ENCODE results near the gene ALG9. TPM values are rescaled to one million over a fixed set of nuclear protein-coding genes. Genes with fewer than 3 reads are reported as not detected.

Gene ALG9
- total RNA-seq, 1 donor from 2014 or later, result 55.5 TPM

- no peaks in the 10 kb centered on the region for H3K27me3 Mint-ChIP-seq (ENCODE audit: low read depth)
- no peak overlapping the region for H3K27ac Mint-ChIP-seq (ENCODE audit: unreplicated experiment)
- no peak overlapping the region for H3K4me3 Mint-ChIP-seq
- no peaks in the 10 kb centered on the region for H3K9me3 Mint-ChIP-seq
- TF ChIP-seq, protein P1, sequence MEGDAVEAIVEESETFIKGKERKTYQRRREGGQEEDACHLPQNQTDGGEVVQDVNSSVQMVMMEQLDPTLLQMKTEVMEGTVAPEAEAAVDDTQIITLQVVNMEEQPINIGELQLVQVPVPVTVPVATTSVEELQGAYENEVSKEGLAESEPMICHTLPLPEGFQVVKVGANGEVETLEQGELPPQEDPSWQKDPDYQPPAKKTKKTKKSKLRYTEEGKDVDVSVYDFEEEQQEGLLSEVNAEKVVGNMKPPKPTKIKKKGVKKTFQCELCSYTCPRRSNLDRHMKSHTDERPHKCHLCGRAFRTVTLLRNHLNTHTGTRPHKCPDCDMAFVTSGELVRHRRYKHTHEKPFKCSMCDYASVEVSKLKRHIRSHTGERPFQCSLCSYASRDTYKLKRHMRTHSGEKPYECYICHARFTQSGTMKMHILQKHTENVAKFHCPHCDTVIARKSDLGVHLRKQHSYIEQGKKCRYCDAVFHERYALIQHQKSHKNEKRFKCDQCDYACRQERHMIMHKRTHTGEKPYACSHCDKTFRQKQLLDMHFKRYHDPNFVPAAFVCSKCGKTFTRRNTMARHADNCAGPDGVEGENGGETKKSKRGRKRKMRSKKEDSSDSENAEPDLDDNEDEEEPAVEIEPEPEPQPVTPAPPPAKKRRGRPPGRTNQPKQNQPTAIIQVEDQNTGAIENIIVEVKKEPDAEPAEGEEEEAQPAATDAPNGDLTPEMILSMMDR (conservative IDR thresholded peaks at IDR 0.05), result no peak
- no peak for DNase-seq (ENCODE audit: low read depth, low spot score)
- peaks cover 3% of the 10 kb centered on the region for H3K36me3 Mint-ChIP-seq (ENCODE audit: low read depth)
- peaks cover 4% of the 10 kb centered on the region for H3K4me1 Mint-ChIP-seq
Measured at GRCh38 chr11:111838054-111838453, 33.3 kb downstream of the ALG9 start.

DNA sequence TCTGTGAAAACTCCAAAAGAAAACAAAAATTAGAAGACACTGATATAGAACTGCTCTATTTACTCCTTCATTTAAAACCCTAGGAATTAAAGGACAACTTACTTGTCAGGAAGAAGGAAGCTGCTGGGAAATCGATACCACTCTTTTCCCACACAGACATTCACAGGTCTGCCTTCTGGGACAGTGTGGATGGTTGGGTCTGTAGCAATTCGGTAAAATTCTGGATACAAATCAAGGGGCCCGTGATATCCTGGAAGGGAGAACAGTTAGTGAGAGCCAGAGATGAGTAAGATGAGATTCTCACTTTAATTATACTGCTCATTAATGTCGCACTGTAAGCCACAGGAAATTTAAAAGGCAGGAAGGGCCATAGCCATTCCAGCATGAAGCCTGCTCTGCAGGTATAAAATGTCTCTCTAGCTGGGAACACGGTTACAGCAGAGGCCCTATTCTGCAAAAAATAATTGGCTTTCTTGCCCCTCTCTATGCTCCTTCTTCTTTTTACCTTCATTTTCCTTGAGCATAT is 34.0 kb downstream of the ALG9 start:
- Mint-ChIP-seq H3K9me3 (no peaks in the 10 kb centered on the region), H3K4me1 (peaks cover 4% of the 10 kb centered on the region), H3K27me3 (ENCODE audit: low read depth) (no peaks in the 10 kb centered on the region), H3K27ac (ENCODE audit: unreplicated experiment) (no peak overlapping the region), H3K36me3 (ENCODE audit: low read depth) (peaks cover 3% of the 10 kb centered on the region), H3K4me3 (no peak overlapping the region)
- TF ChIP-seq, protein P1 (conservative IDR thresholded peaks at IDR 0.05), result no peak
- DNase-seq (ENCODE audit: low read depth, low spot score), result no peak

GRCh38 chr11:111836721-111837120 is 34.7 kb downstream of the ALG9 start:
- H3K9me3 Mint-ChIP-seq, result no peaks in the 10 kb centered on the region
- no peak overlapping the region for H3K27ac Mint-ChIP-seq (ENCODE audit: unreplicated experiment)
- no peak for DNase-seq (ENCODE audit: low read depth, low spot score)
- TF ChIP-seq, protein P1 (conservative IDR thresholded peaks at IDR 0.05), result no peak
- H3K4me1 Mint-ChIP-seq, result peaks cover 4% of the 10 kb centered on the region
- no peaks in the 10 kb centered on the region for H3K27me3 Mint-ChIP-seq (ENCODE audit: low read depth)
- peaks cover 3% of the 10 kb centered on the region for H3K36me3 Mint-ChIP-seq (ENCODE audit: low read depth)
- H3K4me3 Mint-ChIP-seq, result no peak overlapping the region

GRCh38 chr11:111836162-111836561 is 35.2 kb downstream of the ALG9 start:
- no peak for DNase-seq (ENCODE audit: low read depth, low spot score)
- H3K9me3 Mint-ChIP-seq, result no peaks in the 10 kb centered on the region
- peaks cover 3% of the 10 kb centered on the region for H3K36me3 Mint-ChIP-seq (ENCODE audit: low read depth)
- H3K27me3 Mint-ChIP-seq (ENCODE audit: low read depth), result no peaks in the 10 kb centered on the region
- no peak overlapping the region for H3K4me3 Mint-ChIP-seq
- TF ChIP-seq, protein P1 (conservative IDR thresholded peaks at IDR 0.05), result no peak
- H3K27ac Mint-ChIP-seq (ENCODE audit: unreplicated experiment), result no peak overlapping the region
- H3K4me1 Mint-ChIP-seq, result peaks cover under 1% of the 10 kb centered on the region

DNA sequence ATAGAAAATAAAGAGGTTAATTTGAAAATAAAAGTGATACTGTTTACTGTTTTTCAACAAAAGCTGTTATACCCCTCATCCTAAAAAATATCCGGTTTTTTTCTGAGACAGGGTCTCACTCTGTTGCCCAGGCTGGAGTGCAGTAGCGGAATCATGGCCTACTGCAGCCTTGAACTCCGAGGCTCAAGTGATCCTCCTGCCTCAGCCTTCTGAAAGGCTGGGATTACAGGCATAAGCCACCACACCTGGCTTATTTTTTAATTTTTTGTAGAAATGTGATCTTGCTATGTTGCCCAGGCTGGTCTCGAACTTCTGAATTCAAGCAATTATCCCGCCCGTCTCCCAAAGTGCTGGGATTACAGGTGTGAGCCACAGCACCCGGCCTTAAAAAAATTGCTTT is 35.7 kb downstream of the ALG9 start:
- H3K9me3 Mint-ChIP-seq, result no peaks in the 10 kb centered on the region
- no peak overlapping the region for H3K27ac Mint-ChIP-seq (ENCODE audit: unreplicated experiment)
- no peak for DNase-seq (ENCODE audit: low read depth, low spot score)

More for the DNA sequence above, 35.7 kb downstream of the ALG9 start:
- Mint-ChIP-seq H3K27me3 (ENCODE audit: low read depth) (no peaks in the 10 kb centered on the region), H3K4me3 (no peak overlapping the region), H3K36me3 (ENCODE audit: low read depth) (peaks cover 3% of the 10 kb centered on the region), H3K4me1 (no peaks in the 10 kb centered on the region)
- TF ChIP-seq, protein P1 (conservative IDR thresholded peaks at IDR 0.05), result no peak

Data from neural crest cell (in vitro differentiated cells).